Common myeloid progenitor, CD34-positive (primary cell): ENCODE data around the gene MMRN2.
"Not testable (repeated sequence)": the region's sequence is repeated elsewhere in the genome, so short reads cannot be mapped to it uniquely, and the experiment has no call there.

ENCODE experiments used
- CTCF ChIA-PET: fragments of 350-600 bp; sonication (Branson Sonifier 250); formaldehyde crosslinking; loops from one replicate; lab custom pipeline; 2021; ENCODE audit warnings: antibody characterized with exemption; lab: Charles Lee
- POLR2A ChIA-PET: fragments of 350-600 bp; sonication (Branson Sonifier 250); formaldehyde crosslinking; loops from one replicate; lab custom pipeline; 2021; ENCODE audit warnings: antibody characterized with exemption; lab: Charles Lee
- DNase-seq, 3 donors: peaks; one replicate each; pipeline versions ENCODE4 v3.0.0 to v3.0.0-alpha.2; 2013
- H3K27ac ChIP-seq, 2 experiments: 1 replicate in 1 of 2; 2 replicates in 1 of 2; pipeline ENCODE4 v1.7.0; 2013; ENCODE audit warnings: inconsistent platforms in 2 of 2, low read length in 2 of 2, mild to moderate bottlenecking in 2 of 2, low read depth in 1 of 2, moderate library complexity in 1 of 2; ENCODE audit not compliant: severe bottlenecking in 2 of 2, insufficient read depth in 1 of 2, poor library complexity in 1 of 2
- H3K27me3 ChIP-seq, 5 experiments: replicated peaks in 2 of 5; 1 replicate in 3 of 5; 2 replicates in 2 of 5; pipeline versions ENCODE4 v1.6.1 to v1.7.0; 2013; ENCODE audit warnings: low read length in 4 of 5, mild to moderate bottlenecking in 2 of 5, moderate library complexity in 2 of 5, inconsistent platforms in 1 of 5; ENCODE audit not compliant: insufficient read depth in 5 of 5, control insufficient read depth in 4 of 5
- H3K36me3 ChIP-seq, 4 experiments: 1 replicate in 2 of 4; 2 replicates in 2 of 4; pipeline versions ENCODE4 v1.6.1 to v1.7.0; 2013; ENCODE audit warnings: low read length in 3 of 4, control low read depth in 1 of 4, mild to moderate bottlenecking in 1 of 4; ENCODE audit not compliant: control insufficient read depth in 4 of 4, insufficient read depth in 4 of 4
- H3K4me1 ChIP-seq, 4 experiments: 1 replicate in 3 of 4; 2 replicates in 1 of 4; pipeline versions ENCODE4 v1.6.1 to v1.7.1; 2013; ENCODE audit warnings: low read length in 3 of 4, mild to moderate bottlenecking in 3 of 4, control low read depth in 1 of 4, inconsistent platforms in 1 of 4, moderate library complexity in 1 of 4; ENCODE audit not compliant: control insufficient read depth in 4 of 4, insufficient read depth in 4 of 4; ENCODE audit errors: control extremely low read depth in 1 of 4
- H3K4me3 ChIP-seq, 7 experiments: 1 replicate in 4 of 7; 2 replicates in 3 of 7; pipeline versions ENCODE4 v1.5.1 to v1.7.0; 2013; ENCODE audit warnings: mild to moderate bottlenecking in 7 of 7, low read length in 6 of 7, moderate library complexity in 6 of 7, inconsistent platforms in 2 of 7, low read depth in 2 of 7, control low read depth in 1 of 7; ENCODE audit not compliant: insufficient read depth in 4 of 7, control insufficient read depth in 1 of 7; ENCODE audit errors: extremely low read depth in 1 of 7
- H3K9me3 ChIP-seq, 5 experiments: 1 replicate in 4 of 5; 2 replicates in 1 of 5; pipeline versions ENCODE4 v1.6.1 to v1.7.1; 2013; ENCODE audit warnings: low read length in 4 of 5, mild to moderate bottlenecking in 2 of 5, inconsistent platforms in 1 of 5, low read depth in 1 of 5, moderate library complexity in 1 of 5; ENCODE audit not compliant: control insufficient read depth in 4 of 5, insufficient read depth in 2 of 5; ENCODE audit errors: control extremely low read depth in 1 of 5
- WGBS: methylation state at CpG from one replicate; pipeline ENCODE4 v1.1.5; 2013; ENCODE audit not compliant: insufficient coverage; 5-methylcytosine and 5-hydroxymethylcytosine counted together

MMRN2 gene

GRCh38 chr10:86940677-86941076 lies 16.7 kb downstream of the MMRN2 start:
- Histone ChIP-seq H3K27me3 (peaks cover 0 to 1% (median 0%) of the 10 kb centered on the region in 5 experiments), H3K36me3 (no peaks in the 10 kb centered on the region), H3K4me1 (peaks cover 0 to 4% (median 2%) of the 10 kb centered on the region in 4 experiments), H3K27ac (no peak overlapping the region), H3K4me3 (no peak overlapping the region), H3K9me3 (no peaks in the 10 kb centered on the region)
- DNase-seq: no peak
- 83% methylated on average over 6 of the region's 6 CpGs for WGBS
- ChIA-PET POLR2A (no interaction called here), CTCF (interaction anchor here (0.7 to 2.5 kb wide), 5 partner anchors 14 to 209 kb away, joined by 3 to 9 read pairs (median 4); no protein-coding TSS in a partner anchor)

GRCh38 chr10:86940076-86940475 lies 17.3 kb downstream of the MMRN2 start:
- H3K36me3 ChIP-seq, POLR2A ChIA-PET, H3K27ac ChIP-seq, H3K4me3 ChIP-seq, H3K4me1 ChIP-seq, DNase-seq, H3K9me3 ChIP-seq, H3K27me3 ChIP-seq: not testable (repeated sequence)
- 94% methylated on average over 10 of the region's 16 CpGs for WGBS
- CTCF ChIA-PET: interaction anchor here (1.1 to 2.6 kb wide), 6 partner anchors 10 to 209 kb away, joined by 4 to 13 read pairs (median 7); partner anchors contain the start of genes MMRN2 and SNCG

- ChIA-PET CTCF (interaction anchor here (0.7 to 3.1 kb wide), 19 partner anchors 8 to 812 kb away, joined by 3 to 13 read pairs (median 3); partner anchors contain the start of genes ADIRF, MMRN2 and SNCG), POLR2A (no interaction called here)
Observed at GRCh38 chr10:86938260-86938659, 19.2 kb downstream of the MMRN2 start.

DNA sequence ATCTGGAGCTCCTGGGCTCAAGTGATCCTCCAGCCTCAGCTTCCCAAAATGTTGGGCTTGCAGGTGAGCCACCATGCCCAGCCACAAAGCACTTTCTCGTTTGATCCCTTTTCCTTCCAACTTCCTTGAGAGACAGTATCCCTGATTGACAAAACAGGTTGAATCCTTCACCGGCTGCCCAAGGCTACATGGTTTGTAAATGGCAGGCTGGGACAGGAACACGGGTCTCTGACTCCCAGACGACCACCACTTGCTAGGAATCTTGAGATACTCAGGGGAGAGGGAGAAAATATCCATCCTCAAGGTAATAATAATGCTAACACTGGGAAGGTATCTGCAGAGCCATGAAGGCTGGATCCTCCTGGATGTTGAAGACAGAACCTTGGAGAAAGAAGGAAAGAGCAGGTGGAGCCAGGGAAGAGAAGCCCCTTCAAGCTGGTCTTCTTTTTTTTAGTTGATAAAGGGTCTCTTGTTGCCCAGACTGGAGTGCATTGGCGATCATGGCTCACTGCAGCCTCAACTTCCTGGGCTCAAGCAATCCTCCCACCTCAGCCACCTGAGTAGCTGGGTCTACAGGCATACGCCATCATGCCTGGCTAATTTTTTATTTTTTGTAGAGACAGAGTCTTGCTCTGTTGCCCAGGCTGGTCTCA lies 19.8 kb downstream of the MMRN2 start:
- Histone ChIP-seq H3K27ac (no peak overlapping the region), H3K4me1 (peaks cover 0 to 4% (median 2%) of the 10 kb centered on the region in 4 experiments), H3K9me3 (no peaks in the 10 kb centered on the region), H3K27me3 (peaks cover 0 to 1% (median 0%) of the 10 kb centered on the region in 5 experiments), H3K4me3 (no peak overlapping the region), H3K36me3 (no peaks in the 10 kb centered on the region)
- ChIA-PET CTCF (interaction anchor here (0.7 to 3.1 kb wide), 11 partner anchors 10 to 248 kb away, joined by 3 to 13 read pairs (median 4); partner anchors contain the start of genes ADIRF, MMRN2 and SNCG), POLR2A (no interaction called here)
- no peak for DNase-seq
- WGBS: 93% methylated on average over 3 of the region's 6 CpGs

More at GRCh38 chr10:86938260-86938659, 19.2 kb downstream of the MMRN2 start:
- 90% methylated on average over 2 of the region's 2 CpGs for WGBS
- no peak for DNase-seq
- Histone ChIP-seq H3K4me3 (no peak overlapping the region), H3K27ac (no peak overlapping the region), H3K9me3 (no peaks in the 10 kb centered on the region), H3K4me1 (peaks cover 0 to 4% (median 2%) of the 10 kb centered on the region in 4 experiments), H3K36me3 (no peaks in the 10 kb centered on the region), H3K27me3 (peaks cover 0 to 1% (median 0%) of the 10 kb centered on the region in 5 experiments)

GRCh38 chr10:86936661-86937501 lies 20.5 kb downstream of the MMRN2 start:
- H3K27me3 ChIP-seq: peaks cover 0 to 1% (median 0%) of the 10 kb centered on the region in 5 experiments
- ChIA-PET POLR2A (interaction anchor here (0.6 kb wide), 1 partner anchor 115 kb away, joined by 4 read pairs; no protein-coding TSS in a partner anchor), CTCF (interaction anchor here (1.1 to 3.1 kb wide), 4 partner anchors 9 to 33 kb away, joined by 3 to 11 read pairs (median 7); partner anchors contain the start of gene ADIRF)
- no peak overlapping the region for H3K4me3 ChIP-seq
- H3K4me1 ChIP-seq: peaks cover 0 to 4% (median 2%) of the 10 kb centered on the region in 4 experiments
- no peaks in the 10 kb centered on the region for H3K36me3 ChIP-seq
- 97% methylated on average over 9 of the region's 13 CpGs for WGBS
- no peaks in the 10 kb centered on the region for H3K9me3 ChIP-seq
- no peak for DNase-seq
- no peak overlapping the region for H3K27ac ChIP-seq

DNA sequence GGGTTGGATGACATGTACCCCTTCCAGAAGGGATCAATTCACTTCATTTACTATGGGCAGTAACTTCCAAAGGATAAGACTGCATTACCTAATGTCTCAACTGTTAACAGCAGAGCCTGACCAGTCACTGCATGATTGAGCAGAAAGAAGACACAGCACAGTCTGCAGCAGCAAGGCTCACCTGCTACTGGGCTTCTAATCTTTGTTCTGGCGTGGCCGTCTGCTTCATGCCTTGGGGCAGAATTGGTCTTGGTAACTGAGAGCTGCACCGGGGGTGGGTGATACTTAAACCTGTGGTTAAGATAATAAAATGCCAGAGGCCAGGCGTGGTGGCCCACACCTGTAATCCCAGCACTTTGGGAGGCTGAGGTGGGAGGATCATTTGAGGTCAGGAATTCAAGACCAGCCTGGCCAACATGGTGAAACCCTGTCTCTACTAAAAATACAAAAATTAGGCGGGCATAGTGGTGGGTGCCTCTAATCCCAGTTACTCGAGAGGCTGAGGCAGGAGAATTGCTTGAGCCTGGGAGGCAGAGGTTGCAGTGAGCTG lies 23.2 kb downstream of the MMRN2 start:
- H3K27ac ChIP-seq, H3K27me3 ChIP-seq, H3K9me3 ChIP-seq, DNase-seq, CTCF ChIA-PET, POLR2A ChIA-PET, H3K4me1 ChIP-seq, H3K36me3 ChIP-seq, H3K4me3 ChIP-seq: not testable (repeated sequence)
- 95% methylated on average over 4 of the region's 6 CpGs for WGBS
